HTERT RPE-1 (cell line): ENCODE data around the gene TMPRSS9.
"Not testable (repeated sequence)": the region's sequence is repeated elsewhere in the genome, so short reads cannot be mapped to it uniquely, and the experiment has no call there.

Experiments
- in situ Hi-C: fragments of 300-500 bp; cut with MboI; formaldehyde crosslinking; loops from 4 replicates; pipeline ENCODE4 v1.14.3; 2020; ENCODE audit warnings: low sequenced_read_pairs

The TMPRSS9 gene

DNA sequence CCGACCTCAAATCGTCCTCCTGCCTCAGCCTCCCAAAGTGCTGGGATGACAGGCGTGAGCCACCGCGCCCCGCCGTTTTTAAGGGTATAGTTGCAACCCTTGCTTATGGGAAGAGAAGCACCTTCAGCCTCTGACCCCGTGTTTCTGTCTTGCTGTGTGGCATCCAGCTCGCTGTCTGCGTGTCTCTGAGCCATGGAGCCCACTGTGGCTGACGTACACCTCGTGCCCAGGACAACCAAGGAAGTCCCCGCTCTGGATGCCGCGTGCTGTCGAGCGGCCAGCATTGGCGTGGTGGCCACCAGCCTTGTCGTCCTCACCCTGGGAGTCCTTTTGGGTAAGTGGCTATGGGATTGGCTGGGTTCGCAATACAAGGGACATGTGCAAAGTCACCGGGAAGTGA, 29.5 kb downstream of the TMPRSS9 start:
- in situ Hi-C loops, result no loop called here

DNA sequence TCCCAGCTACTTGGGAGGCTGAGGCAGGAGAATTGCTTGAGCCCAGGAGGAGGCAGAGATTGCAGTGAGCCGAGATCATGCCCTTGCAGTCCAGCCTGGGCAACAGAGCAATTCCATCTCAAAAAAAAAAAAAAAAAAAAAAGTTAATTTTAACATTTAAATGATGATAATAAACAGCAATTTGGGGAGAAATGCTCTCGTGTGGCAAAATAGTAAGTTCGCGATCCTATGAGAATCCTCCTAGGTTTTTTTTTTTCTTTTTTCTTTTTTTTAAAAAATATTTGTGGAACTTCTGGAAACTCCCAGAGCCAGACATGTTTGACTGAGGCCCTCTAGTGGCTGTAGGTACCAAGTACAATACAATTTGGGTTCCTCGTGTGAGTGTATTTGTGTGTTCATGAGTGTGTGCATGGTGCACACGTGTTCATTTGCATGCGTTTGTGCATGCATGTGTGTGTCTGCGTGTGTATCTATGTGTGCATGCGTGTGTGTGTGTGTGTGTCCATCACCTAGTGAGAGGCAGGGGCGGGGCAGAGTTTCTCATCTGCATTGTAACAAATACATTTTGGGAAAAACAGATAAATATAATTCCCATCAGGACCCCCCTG, 31.2 kb downstream of the TMPRSS9 start:
- in situ Hi-C loops, result no loop called here

DNA sequence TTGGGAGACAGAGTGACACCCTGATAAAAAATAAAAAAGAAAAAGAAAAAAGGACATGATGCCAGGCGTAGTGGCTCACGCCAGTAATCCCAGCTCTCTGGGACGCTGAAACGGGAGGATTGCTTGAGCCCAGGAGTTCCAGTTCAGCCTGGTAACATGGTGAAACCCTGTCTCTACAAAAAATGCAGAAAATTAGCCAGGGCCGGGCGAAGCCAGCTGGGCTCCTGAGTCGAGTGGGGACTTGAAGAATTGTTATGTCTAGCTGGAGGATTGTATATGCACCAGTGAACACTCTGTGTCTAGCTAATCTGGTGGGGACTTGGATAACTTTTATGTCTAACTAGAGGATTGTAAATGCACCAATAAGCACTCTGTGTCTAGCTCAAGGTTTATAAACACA, 32.3 kb downstream of the TMPRSS9 start:
- in situ Hi-C loops, result no loop called here

DNA sequence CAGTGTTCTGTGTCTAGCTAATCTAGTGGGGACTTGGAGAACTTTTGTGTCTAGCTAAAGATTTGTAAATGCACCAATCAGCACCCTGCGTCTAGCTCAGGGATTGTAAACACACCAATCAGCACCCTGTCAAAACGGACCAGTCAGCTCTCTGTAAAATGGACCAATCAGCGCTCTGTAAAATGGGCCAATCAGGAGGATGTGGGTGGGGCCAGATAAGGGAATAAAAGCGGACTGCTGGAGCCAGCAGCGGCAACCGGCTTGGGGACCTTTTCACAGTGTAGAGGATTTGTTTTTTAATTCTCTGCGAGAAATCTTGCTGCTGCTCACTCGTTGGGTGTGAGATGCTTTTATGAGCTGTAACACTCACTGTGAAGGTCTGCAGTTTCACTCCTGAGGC, 32.8 kb downstream of the TMPRSS9 start:
- in situ Hi-C loops, result not testable (repeated sequence)

DNA sequence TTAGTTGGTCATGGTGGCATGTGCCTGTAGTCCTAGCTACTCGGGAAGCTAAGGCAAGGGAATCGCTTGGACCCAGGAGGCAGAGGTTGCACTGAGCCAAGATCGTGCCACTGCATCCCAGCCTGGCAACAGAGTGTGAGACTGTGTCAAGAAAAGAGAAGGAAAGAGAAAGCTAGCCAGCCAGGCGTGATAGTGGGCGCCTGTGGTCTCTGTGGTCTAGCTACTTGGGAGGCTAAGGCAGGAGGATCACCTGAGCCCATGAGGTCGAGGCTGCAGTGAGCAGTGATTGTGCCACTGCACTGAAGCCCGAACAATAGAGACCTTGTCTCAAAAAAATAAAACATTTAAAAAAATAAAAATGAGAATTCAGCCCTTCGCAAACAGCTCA, 34.0 kb downstream of the TMPRSS9 start:
- in situ Hi-C loops, result no loop called here

DNA sequence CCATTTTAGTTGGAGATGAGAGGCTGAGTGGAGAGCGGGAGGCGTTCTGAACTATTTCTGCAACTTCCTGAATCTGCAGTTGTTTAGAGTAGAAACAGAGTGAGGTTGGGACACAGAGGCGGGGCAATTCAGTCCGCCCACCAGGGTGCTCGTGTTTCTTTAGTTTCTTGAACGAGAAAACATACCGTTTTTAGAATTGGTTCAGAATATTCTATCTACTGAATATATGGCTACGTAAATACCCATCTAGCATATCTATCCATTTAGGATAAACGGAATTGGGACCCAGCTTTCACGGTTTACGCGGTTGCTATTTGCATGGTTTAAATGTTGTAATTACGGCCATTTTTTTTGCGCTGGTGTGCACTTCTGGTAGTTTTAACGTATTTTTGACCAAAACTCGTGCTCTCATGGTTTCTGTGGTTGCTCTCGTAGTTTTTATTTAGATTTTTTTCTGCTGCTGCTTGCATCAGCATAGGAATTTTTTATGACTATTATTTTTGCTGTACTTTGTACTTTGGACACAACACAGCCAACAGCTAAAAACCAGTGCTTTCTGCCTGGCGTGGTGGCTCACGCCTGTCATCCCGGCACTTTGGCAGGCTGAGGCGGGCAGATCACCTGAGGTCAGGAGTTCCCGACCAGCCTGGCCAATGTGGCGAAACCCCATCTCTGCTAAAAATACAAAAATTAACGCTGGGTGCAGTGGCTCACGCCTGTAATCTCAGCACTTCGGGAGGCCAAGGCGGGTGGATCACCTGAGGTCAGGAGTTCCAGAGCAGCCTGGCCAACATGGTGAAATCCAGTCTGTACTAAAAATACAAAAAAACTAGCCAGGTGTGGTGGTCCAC, 34.6 kb downstream of the TMPRSS9 start:
- in situ Hi-C loops, result no loop called here

DNA sequence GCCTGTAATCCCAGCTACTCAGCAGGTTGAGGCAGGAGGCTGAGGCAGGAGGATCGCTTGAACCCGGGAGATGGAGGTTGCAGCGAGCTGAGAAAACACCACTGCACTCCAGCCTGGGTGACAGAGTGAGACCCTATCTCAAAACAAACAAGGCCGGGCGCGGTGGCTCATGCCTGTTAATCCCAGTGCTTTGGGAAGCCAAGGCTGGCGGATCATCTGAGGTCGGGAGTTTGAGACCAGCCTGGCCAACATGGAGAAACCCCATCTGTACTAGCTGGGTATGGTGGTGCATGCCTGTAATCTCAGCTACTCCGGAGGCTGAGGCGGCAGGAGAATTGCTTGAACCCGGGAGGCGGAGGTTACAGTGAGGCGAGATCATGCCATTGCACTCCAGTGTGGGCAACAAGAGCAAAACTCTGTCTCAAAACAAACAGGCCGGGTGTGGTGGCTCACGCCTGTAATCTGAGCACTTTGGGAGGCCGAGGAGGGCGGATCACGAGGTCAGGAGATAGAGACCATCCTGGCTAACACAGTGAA, 35.3 kb downstream of the TMPRSS9 start:
- in situ Hi-C loops, result not testable (repeated sequence)

DNA sequence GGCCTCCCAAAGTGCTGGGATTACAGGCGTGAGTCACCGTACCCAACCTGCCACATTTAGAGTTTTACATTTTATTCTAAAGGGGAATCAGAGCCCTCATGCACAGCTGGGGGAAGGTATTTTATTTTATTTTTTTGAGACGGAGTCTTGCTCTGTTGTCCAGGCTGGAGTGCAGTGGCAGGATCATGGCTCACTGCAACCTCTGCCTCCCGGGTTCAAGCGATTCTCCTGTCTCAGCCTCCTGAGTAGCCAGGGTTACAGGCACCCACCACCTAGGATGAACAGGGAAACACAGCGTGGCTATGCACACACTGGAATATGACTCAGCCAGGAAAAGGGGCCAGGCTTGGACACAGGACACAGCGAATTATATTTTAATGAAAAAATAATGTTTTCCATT, 37.1 kb downstream of the TMPRSS9 start:
- in situ Hi-C loops, result not testable (repeated sequence)

DNA sequence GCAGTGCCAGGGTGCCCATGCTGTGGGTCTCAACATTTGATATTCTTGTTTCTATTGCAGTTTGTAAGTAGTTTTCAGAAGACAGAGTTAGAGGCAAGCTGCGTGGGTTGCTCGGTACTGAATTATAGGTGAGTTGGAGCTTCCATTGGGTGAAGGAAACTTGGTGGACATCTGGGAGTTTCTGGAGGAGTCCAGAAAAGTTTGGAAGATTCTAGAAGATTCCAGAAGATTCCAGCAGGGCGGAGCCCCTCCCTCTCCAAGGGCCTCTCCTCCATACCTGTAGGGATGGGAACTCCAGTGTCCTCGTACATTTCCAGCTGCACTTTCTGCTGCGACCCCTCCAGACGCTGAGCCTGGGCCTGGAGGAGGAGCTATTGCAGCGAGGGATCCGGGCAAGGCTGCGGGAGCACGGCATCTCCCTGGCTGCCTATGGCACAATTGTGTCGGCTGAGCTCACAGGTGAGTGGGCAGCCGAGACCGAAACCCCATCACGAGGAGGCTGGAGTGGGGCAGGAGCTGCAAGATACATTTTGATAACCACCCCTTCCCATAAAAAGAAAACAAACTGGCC, 38.8 kb downstream of the TMPRSS9 start:
- in situ Hi-C loops, result no loop called here

DNA sequence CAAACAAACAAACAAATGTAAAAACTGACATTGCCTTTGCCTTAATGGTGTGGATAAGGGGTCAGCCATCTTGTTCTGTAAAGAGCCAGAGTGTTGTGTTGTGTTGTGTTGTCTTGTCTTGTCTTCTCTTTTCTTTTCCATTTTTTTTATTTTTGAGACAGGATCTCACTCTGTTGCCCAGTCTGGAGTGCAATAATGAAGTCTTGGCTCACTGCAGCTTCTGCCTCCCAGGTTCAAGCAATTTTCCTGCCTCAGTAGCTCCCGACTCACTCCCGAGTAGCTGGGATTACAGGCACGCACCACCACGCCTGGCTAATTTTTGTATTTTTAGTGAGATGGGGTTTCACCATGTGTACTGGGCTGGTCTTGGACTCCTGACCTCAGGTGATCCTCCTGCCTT, 39.5 kb downstream of the TMPRSS9 start:
- in situ Hi-C loops, result no loop called here

DNA sequence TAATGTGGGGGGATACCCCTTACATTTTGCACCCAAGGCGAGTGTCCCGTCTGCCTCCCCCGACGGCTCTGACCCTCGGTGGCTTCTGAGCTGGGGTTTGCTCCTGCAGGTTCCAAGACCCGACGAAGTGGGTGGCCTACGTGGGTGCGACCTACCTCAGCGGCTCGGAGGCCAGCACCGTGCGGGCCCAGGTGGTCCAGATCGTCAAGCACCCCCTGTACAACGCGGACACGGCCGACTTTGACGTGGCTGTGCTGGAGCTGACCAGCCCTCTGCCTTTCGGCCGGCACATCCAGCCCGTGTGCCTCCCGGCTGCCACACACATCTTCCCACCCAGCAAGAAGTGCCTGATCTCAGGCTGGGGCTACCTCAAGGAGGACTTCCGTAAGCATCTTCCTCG, 48.2 kb downstream of the TMPRSS9 start:
- in situ Hi-C loops, result no loop called here

DNA sequence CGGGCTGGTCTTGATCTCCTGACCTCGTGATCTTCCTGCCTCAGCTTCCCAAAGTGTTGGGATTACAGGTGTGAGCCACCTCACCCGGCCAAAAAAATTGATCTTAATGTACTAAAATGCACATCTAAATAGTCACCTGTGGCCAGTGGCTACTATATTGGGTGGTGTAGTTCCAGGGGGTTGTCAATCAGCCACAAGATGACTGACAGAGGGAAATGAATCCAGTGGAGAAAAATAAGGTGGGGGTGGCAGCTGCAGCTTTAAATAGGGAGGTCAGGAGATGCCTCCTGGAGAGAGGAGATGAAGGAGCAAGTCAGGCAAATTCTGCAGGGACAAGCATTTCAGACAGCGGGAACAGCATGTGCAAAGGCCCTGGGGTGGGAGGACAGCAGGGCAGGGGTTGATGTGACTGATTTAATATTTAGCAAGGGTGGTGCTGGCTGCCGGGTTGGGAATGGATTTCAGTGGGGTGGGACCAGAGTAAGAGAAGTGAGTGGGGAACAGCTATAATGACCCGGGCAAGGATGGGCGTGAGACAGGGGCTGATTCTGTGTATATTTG, 49.4 kb downstream of the TMPRSS9 start:
- in situ Hi-C loops, result no loop called here

DNA sequence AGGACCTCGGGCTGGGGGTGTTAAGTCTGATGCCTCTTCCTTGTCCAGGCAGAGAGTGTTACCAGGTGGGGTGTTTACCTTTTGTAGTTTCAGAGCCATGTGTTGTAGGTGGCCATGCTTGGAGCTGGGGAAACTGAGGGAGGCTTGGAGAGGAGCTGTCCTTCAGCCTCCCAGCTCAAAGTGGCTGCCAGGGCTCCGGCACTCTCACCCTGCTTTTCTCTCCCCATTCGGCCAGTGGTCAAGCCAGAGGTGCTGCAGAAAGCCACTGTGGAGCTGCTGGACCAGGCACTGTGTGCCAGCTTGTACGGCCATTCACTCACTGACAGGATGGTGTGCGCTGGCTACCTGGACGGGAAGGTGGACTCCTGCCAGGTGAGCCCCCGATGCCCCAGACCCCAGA, 50.0 kb downstream of the TMPRSS9 start:
- in situ Hi-C loops, result no loop called here

DNA sequence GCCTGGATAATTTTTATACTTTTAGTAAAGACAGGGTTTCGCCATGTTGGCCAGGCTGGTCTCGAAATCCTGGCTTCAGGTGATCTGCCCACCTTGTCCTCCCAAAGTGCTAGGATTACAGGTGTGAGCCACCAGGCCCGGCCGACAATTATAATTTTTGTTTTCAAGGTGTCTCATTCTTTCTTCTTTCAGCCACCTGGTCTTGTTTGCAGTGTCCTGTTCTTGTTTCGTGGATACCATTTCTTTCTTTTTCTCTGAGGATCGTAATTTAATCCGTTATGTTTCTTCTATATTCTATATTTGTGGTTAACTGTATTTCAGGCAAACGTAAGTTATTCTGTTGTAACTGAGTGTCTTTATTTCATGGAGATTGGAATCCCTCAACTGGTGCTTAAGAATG, 51.6 kb downstream of the TMPRSS9 start:
- in situ Hi-C loops, result no loop called here

DNA sequence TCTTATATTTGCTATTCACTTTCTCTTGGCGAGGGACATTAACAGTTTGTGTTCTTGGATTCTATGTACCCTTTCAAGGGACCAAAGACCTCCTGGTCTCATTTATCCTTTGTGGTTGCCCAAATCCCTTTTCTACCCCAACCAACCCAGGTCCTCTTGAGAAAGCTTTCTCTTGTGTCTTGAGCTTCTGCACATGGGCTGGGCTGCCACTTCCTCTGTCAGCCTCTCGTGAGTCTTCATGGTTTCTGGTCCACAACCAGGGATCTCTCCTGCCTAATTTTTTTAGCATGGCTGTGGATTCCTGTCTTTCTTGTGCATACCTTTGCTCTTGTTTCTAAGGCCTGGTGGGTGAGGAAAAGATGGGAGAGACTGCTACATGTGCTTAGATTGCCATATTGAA, 52.4 kb downstream of the TMPRSS9 start:
- in situ Hi-C loops, result no loop called here

DNA sequence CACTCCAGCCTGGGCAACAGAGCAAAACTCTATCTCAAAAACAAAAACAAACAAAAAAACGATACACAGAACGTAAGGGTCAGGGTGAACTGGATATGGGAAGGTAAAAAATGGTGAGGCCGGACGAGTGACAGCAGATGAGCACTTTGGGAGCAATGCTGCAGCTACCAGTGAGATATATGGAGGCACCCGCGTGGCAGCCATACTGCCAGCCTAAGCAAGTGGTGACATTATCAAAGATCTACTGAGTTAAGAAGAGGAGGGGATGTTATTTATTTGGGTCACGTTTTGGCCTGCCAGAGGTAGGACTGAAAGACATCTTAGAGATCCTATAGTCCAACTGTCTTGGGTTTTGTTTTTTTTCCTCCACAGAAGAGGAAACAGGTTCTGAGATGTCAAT, 53.1 kb downstream of the TMPRSS9 start:
- in situ Hi-C loops, result no loop called here

DNA sequence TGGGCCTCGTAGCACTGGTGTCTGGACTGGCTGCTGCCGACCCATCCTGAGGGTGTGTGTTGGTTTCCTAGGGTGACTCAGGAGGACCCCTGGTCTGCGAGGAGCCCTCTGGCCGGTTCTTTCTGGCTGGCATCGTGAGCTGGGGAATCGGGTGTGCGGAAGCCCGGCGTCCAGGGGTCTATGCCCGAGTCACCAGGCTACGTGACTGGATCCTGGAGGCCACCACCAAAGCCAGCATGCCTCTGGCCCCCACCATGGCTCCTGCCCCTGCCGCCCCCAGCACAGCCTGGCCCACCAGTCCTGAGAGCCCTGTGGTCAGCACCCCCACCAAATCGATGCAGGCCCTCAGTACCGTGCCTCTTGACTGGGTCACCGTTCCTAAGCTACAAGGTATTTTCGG, 53.6 kb downstream of the TMPRSS9 start:
- in situ Hi-C loops, result no loop called here

DNA sequence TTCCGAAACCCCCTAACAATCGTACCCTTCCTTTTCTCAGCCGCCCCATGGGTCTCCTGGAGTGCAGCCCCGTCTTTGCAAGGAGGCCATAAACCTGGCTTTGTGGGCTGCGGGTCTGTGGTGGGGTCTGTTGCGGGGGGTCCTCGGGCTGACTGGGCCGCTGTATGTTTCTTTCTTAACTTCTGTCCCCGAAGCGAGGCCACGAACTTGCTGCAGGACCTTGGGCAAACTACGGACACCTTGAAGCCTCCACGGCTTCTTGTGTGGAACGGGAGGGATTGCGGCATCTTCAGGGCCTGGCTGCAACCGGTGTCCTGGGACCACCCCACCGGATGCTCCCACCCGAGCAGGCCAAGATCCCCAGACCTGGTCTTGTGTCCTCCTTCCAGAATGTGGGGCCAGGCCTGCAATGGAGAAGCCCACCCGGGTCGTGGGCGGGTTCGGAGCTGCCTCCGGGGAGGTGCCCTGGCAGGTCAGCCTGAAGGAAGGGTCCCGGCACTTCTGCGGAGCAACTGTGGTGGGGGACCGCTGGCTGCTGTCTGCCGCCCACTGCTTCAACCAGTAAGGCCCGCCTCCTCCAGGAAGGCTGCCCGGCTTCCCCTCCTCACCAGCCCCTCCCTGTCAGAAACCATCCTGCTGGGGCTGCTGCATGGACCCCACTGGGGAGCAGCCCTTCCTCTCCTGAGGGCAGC, 55.4 kb downstream of the TMPRSS9 start:
- in situ Hi-C loops, result no loop called here

DNA sequence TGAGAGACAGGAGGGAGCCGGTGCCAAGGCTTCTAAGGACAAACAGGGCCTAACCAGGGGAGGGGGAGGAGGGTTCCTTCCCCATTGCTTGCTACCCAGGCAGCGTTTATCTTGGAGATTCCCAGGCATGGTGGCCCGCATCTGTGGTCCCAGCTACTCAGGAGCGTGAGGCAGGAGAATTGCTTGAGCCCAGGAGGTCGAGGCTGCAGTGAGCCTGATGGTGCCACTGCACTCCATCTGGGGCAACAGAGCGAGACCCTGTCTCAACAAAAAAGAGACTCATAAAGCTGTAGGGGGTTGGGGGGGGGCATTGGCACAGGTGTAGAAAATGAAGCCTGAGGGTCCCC, 55.9 kb downstream of the TMPRSS9 start:
- in situ Hi-C loops, result no loop called here

DNA sequence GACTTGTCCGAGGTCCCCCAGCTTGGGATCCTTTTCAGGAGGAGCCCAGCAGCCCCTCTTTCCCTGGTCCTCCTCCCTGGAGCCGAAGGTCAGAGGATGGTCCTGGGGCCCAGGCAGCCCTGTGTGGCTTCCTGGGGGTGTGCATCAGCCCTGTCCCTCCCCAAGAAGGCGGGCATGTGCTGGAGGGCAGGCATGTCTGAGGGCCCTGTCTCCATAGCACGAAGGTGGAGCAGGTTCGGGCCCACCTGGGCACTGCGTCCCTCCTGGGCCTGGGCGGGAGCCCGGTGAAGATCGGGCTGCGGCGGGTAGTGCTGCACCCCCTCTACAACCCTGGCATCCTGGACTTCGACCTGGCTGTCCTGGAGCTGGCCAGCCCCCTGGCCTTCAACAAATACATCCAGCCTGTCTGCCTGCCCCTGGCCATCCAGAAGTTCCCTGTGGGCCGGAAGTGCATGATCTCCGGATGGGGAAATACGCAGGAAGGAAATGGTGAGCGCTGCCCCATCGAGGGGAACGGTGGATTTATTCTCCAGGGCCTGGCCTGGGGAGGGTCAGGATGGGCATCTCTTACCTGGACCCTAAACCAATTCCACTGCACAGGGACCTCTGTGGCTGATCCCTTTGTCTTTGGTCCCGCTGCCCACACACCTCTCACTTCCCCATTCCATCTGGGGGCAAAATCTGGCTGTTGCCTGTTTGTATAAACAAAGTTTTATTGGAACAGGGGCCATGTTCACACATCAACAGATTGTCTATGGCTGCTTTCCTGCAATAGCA, 56.4 kb downstream of the TMPRSS9 start:
- in situ Hi-C loops, result no loop called here

DNA sequence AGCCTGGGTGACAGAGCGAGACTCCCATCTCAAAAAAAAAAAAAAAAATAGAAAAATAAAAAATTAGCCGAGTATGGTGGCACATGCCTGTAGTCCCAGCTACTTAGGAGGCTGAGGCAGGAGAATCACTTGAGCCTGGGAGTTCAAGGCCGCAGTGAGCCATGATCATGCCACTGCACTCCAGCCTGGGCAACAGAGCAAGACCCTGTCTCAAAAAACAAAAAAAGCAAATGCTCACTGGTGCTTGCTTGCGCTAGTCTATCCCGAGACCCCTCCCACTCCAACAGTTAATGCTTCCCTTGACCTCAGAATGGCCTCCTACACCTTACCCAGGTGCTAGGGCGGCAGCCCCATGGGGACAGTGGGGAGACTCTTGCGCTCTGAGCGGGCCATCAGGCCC, 57.4 kb downstream of the TMPRSS9 start:
- in situ Hi-C loops, result not testable (repeated sequence)
